Inferior parietal cortex (tissue), 1 donor: Measurements from ENCODE around the gene NIT1.

Source experiments
- DNase-seq: peaks from one replicate; pipeline ENCODE4 v3.0.0-alpha.2; 2016; ENCODE audit errors: extremely low spot score

Gene NIT1

DNA sequence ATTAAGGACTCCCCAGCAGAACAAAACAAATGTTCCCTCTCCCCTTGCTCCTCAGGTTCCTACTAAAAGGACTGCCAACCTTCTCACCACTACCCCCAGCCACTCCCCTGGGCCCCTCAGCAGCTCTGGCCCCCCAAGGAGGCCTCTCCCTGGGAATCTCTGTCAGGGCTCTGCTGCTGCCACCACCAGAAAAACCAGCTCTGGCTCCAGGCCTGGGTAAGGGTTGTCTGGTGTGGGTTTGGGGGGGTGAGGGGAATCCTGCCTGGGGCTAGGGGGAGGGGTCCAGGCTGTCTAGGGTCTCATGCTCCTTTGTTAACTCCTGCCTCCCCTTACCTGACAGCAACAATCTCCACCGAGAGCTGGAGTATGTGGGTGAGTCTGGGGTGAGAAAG lies 33.3 kb upstream of the NIT1 start:
- no peak for DNase-seq

DNA sequence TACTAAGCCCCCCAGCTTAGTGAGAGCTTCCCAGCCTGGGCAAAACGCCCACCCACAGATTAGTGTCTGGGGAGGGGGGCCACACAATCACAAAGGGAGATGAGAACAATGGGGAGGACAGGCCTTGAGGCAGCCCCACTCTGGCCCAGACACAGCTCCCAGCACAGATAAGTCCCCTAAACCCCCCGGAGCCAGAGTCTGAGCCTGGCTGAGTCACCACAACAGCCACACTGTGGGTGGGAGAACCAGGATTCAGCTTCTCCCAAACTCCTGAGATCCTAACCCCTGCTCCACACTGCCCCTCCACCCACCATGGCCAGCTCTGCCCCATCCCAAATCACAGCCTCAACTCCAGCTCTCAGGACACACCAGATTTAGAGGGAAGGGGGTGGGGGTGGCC lies 32.7 kb upstream of the NIT1 start:
- no peak for DNase-seq

DNA sequence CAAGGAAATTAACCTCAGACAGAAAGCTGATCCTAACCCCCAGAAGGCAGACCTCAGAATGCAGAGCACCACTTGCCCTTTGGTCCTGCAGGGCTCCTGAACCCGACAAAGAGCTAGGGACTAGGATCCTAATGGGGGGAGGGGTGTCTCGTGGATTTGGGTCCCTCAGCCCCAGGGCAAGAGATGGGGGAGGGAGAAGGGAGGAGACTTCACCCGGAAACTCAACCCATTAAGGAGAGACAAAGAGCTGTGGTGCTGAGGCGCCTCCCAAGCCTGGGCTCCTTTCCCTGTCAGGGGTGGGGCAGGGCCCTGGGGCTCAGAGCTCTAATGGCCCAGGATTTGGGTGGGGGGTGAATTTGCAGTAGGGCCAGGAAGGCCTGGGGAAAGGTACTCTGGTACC lies 31.4 kb upstream of the NIT1 start:
- no peak for DNase-seq

DNA sequence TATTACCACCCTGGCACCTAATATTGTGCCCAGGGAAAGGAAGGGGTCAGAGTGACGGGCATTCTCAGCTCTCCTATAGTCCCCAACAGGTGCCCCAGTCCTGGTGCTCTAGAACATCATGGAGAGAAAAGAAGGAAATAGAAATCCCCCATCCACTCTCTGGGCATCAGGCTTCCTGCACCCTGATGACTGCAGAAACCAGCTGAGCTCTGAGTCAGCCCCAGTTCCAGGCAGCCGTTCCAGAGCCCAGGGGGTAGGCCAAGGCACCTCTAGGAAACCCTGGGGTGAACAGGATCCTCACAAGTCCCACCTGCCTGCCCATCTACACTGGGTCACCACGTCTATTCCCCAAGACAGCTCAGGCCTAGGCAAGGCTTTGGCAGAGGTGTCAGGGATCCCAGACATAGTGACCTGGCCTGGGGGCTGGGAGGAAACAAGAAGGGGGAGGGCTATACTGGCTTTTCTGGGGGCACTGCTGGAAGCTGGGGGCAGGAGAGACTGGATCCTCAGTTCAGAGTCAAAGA lies 29.3 kb upstream of the NIT1 start:
- DNase-seq = no peak

DNA sequence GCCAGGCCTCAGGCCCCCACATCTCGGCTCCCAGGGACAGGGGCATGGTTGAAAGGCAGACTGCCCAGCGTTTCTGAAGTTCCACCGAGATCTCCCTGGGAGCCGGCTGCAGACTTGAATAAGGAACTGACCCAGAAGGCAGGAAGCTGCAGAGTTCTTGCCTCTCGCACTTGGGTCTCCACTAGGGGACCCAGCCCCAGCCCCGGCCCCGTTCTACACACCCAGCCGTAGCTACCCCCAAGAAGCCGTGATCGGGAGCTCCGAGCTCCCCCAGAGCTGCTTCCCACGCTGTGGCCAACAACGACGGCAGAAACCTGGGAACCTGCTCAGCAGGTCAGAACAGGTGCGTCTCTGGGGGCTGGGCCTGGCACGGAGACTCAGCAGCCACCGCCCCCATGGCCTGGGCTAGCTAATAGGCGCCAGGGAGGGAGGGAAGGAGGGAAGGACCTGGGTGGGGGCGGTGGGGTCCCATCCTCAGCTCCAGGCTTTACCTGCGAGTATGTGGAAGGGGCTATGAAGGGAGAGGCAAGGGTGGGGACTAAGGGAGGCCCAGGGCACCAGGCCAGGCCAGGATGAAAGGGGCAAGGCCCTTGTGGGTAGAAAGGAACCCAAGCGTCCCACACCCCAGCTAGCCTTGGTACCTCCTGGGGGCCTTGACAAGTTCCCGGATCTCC lies 28.5 kb upstream of the NIT1 start, which contains the start of gene NECTIN4:
NECTIN4 (minus strand) TSS at position 308 of the 674 bp plus-strand sequence; CDS start at position 46, 262 bp downstream.
- no peak for DNase-seq

DNA sequence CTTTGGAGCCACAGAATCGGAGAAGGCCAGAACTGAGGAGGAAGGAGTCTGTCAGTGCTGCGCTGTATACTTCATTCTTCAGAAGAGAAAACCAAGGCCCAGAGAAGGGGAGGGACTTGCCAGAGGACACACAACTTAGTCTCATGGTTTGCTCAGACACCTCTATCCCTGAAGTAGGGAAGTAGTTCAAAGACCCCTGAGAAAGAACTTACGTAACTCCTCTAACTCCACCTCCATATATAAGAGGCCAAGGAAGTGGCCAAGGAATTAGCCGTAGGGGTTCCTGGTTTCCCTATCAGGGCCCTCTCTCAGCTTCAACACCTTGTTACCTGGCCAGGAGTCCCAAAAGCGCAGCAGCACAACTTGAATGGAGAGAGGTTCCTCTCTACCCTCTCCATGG lies 28.0 kb upstream of the NIT1 start:
- no peak for DNase-seq

DNA sequence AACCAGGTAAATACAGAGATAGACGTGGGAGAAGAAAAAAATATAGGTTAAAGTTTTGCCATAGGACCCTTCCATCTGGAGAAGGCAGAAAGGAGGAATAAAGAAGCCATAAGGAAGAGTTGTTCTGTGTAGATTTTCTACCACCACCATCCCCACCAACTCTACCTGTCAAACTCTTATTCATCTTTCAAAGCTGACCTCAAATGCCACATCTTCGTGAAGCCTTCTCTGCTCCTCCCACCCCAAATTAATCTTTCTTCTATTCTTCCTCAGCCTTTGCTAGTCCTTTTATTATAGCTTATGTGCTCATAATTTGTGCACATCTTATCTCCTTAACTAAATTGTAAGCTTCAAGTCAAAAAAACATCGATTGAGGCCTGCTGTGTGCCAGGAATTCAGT lies 27.3 kb upstream of the NIT1 start:
- DNase-seq = no peak

DNA sequence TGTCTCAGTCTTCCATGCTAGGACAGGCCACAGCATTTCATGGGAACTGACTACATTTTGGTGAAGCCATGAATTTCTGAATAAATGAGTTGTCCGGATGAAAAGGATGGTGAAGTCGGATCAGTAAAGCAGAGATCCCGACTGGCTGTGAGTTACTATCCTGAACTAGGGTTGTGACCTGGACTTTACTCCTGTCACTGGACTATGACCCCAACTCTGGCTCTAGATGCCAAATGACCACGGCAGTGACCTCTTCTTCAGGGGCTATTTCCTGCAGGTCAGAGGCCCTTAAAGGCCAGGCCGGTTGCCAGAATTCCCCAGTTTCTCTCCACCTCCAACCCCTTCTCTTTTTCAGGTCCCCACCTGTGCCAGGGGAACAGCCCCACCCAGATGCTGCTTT lies 26.8 kb upstream of the NIT1 start:
- DNase-seq = no peak

DNA sequence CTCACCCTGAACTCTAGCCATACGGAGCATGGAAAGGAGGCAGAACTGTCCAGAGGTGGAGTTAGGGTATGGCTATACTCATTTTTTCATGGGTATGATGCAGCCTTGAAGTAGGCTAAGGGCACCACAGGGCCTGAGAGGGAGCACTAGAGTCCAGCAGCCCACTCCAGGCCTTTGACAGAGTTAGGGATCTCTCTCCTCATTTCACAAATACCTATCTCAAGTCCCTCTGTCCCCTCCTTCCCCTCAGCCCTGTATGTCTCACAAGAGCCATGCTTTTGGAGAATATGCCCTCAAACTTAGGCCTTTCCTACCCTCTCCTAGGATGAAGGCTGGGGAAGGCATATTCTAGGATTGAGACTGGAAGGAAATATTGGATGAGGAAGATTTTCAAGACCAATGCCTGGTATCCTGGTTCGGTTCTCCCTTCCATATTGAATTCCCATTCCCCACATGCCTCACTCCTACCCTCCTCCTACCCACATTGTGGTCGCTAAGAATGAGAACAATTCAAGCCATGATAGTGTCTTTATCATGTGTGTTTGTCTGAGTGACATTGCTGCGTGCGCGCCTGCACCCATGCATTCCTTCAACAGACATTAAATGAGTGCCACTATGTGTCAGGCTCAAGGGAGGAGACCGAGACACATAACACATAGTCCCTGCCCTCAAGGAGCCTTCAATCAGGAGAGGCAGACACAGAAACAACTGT lies 26.0 kb upstream of the NIT1 start:
- no peak for DNase-seq

DNA sequence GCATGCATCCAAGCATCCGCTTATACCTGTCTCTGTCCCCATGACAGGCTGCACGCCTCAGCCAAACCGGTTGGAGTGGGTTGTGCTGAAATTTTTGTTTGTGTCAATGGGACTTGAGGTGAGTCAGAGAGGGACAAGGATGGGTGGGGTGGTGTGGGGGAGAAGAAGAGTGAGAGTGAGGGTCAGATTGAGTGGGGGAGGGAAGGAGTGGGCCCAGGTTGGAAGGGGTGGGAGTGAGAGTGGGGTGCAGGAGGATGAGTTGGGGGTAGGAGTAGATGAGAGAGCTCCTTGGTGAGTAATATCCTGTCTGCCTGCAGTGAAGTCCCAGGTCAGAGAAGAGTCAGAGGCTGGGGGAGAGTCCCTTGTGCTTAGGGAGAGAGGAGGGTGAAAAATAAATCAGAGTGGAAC lies 25.3 kb upstream of the NIT1 start:
- DNase-seq = no peak

DNA sequence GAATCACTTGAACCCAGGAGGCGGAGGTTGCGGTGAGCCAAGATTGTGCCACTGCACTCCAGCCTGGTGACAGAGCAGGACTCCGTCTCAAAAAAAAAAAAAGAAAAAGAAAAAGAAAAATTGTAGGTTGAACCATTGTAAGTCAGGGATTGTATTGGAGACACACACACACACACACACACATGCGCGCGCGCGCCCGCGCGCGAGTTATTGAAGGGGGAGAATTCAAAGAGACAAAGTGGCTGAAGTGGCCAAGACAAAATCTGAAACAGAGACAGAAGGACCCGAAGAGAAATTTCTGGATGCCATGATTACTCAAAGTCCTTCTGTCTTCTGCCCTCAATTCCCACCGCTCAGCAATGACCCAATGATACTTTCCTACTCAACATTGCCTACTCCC lies 23.4 kb upstream of the NIT1 start:
- no peak for DNase-seq

DNA sequence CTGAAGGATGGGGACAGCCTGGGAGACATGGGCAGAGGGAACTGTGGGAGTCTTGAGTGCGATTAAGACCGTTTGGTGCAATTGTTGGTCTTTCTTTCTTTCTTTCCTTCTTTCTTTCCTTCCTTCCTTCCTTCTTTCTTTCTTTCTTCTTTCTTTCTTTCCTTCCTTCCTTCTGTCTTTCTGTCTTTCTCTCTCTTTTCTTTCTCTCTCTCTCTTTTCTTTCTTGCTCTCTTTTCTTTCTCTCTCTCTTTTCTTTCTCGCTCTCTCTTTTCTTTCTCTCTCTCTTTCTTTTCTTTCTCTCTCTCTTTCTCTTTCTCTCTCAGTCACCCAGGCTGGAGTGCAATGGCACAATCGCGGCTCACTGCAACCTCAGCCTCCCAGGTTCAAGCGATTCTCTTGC lies 22.7 kb upstream of the NIT1 start:
- no peak for DNase-seq

DNA sequence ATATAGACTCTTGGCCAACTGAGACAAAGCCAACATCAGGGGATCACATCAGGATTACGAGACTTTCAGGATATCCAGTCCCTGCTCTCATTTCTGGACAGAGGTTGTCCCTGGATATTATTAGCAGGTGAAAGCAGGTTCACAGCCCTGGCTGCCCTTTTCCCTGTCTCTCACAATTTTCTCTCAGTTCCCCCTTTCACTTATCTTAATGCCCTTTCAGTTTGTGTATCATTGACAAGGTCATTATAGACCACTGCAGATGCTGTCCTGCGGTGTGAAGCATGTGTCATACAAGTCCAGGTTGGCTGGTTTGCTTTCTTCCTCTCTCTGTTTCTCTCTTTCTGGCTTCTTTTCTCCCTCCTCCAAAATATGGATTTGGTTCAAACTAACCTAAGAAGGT lies 21.9 kb upstream of the NIT1 start:
- no peak for DNase-seq

DNA sequence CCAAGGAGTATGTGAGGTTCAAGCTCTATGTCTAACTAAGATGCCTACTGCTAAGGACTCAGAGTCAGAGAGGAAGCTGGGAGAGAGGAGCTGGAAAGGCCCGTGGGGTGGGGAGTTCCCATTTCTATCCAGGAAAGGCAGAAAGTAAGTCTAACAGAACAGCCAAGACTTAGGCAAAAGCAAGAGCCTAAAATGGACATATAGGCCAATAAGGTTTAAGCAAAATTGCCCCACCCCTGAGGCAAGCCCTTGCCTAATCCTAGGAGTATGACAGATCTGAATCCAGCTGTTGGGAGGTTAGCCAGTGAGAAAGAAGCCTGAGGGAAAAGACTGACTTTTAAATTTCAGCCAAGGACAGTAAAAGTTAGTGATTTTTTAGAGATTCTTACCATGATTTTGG lies 21.4 kb upstream of the NIT1 start:
- no peak for DNase-seq

DNA sequence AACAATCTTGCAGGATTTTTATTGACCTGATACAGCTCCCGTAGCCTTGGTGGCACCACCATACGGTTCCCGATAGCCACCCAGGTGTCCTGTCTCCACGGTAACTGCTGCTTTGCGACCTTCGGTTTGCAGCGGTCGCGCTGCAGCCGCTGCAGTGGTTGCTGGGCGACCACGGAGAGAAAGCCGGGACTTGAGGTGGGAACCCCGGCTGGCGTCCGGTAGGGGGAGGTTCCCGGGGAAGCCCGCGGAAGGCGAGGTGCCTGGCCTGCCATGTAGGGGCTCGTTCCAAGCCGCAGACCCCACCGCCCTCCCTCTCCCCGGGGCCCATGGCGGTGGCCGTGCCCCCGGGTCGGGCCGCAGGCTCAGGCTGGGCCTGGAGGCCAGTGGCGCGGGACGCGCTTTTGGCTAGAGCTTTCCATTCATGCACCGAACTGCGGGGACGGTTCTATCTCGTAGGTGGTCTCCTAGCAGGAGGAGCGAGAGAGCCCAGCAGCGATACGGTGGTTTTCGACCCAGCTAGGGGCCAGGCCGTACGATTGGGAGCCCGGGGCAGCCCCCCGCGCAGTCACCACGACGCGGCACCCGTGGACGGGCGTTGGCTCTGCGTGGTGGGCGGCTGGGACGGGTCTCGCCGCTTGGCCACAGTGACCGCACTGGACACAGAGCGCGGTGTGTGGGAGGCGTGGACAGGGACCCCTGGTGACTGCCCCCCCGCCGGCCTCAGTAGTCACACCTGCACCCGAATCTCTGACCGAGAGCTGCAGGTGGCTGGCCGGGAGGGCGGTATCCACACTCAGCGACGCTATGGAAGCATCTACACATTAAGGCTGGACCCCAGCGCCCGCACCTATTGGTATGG lies 19.5 kb upstream of the NIT1 start, which contains the start of gene KLHDC9:
KLHDC9 (plus strand) TSS at position 152 of the 859 bp plus-strand sequence; CDS start at position 327, 175 bp downstream.
- DNase-seq = peak; percentile 71

DNA sequence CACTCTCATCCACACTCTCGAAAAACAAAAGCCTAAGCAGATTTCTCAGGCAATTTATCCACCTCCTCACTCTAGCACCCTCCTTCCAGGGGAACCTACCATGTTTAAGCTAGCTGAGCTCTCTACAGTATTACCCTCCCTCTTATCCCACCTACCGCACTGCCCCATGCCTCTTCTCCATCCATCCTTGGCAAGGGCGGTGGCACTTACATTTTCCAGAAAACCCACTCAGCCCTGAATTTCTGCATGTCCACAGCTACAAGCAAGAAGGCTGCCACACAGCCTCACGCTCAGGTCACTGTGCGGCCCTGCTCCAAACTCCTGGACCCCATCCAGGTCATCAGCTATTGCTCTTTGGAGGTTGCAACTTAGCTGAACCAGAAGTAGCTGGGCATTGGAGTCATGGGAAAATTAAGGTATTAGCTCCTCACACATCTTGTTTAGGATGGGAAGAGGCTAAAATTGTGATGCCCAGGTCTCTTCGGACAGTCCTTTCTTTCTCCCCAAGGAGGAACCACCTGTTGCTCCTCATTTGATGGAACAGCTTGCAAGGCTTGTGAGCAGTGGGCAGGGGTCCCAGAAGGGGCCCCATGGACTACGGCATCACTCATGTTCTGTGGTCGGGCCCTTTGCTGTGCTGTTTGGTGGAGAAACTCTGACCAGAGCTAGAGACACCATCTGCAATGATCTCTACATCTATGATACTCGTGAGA lies 18.7 kb upstream of the NIT1 start:
- no peak for DNase-seq

DNA sequence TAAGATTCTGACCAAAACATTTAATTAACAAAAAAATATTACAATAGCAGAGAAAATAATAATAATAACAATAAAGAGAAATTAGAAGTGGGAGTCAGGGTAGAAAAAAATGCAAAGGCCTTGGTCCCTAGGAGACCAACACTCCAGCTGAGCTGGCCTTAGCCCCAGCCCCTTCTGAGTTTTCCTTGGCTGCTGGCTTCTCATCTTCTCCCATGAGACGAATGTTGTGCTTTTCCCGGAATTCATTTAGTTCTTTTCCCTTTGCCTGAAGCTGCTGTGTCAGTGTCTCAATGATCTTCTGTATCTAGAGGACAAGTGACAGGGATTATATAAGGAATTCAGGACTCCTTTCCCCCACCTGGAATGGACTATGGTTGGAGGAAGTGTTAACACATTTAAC lies 17.3 kb upstream of the NIT1 start:
- DNase-seq = no peak

DNA sequence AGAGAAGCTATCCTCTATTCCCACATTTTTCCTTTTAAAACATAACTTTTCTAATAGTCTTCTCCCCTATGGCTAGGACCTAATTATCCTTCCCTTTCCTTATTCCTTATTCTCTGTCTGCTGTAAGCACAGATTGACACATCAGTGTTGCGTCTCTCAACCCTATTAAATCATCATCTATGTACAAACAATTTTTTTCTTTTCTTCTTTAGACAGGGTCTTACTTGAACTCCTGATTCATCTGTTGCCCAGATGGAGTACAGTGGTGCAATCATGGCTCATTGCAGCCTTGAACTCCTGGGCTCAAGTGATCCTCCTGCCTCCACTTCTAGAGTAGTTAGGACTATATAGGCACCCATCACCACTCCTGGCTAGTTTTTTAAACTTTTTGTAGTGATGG lies 11.5 kb upstream of the NIT1 start:
- no peak for DNase-seq

DNA sequence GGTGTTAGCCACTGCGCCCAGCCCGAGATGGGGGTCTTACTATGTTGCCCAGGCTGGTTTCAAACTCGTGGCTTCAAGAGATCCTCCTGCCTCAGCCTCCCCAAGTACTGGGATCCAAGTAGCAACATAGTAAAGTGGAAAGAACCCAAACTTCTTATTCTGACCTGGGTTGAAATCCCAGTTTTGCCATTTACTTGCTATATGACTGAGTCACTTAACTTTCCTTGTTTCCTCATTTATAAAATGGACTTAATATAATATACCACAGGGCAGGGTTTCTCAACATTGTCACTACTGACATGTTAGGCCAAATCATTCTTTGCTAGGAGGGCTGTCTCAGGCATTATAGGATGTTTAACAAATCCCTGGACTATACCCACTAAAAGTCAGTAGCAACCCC lies 6.8 kb upstream of the NIT1 start:
- DNase-seq = no peak

DNA sequence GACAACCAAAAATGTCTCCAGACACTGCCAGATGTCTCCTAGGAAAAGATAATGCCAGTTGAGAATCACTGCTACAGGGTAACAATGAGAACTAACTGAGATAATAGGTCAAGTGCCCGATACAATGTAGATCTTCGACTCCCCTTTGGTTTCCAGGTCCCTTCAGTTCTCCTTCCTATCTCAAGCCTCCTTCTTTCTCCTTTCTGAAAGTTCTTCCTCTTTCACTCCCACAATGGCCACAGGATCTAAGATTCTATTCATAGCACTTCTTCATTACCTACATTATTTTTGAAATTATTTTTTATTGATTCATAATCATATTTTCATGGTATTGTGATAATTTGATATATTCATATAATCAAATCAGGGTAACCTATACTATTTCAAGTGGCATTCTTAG lies 6.4 kb upstream of the NIT1 start:
- DNase-seq = no peak

DNA sequence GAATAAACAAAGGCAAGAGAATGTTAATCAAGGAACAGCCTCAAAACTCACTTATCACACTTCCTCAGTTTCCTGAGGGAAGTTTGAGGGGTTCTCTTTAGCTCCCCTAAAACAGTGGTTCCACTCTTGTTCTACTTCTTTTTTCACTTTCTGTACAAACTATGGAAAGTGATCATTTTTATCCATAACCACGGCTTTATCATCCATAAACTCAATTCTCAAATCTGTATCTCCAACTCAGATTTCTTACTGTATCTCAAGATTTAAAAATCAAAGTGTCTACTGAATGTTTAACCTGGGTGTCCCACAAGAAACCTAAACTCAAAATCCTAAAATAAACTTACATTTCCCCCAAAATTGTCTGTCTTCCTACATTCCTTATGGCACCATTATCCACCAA lies 4.0 kb upstream of the NIT1 start:
- DNase-seq = no peak

DNA sequence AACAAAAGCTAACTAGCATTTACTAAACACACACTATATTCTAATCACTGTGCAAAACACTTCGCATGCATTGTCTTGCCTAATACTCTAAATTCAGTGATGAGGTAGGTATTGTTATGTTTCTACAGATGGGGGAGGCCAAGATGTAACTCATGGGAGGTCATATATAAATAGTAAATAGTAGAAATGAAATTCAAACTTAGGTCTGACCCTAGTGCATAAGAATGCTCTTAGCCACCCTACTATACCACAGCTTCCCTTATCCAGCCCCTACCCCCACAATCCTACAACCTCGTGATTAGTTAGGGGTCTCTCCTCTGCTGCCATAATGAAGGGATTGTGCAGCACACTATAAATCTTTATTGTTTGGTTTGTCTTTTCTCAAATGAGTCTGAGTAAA lies 3.3 kb upstream of the NIT1 start:
- no peak for DNase-seq
